HG03521 (cell line): ENCODE data around the gene MTCH1.

Source experiments
- ATAC-seq: cut with Tn5 transposase; IDR thresholded peaks from one replicate; pipeline ENCODE4 v1.9.1; 2021; ENCODE audit warnings: mild to moderate bottlenecking, moderate library complexity; ENCODE audit not compliant: unreplicated experiment

Gene MTCH1

GRCh38 chr6:37018198-37019064 is 32.4 kb upstream of the MTCH1 start:
- peak; percentile 83 for ATAC-seq

DNA sequence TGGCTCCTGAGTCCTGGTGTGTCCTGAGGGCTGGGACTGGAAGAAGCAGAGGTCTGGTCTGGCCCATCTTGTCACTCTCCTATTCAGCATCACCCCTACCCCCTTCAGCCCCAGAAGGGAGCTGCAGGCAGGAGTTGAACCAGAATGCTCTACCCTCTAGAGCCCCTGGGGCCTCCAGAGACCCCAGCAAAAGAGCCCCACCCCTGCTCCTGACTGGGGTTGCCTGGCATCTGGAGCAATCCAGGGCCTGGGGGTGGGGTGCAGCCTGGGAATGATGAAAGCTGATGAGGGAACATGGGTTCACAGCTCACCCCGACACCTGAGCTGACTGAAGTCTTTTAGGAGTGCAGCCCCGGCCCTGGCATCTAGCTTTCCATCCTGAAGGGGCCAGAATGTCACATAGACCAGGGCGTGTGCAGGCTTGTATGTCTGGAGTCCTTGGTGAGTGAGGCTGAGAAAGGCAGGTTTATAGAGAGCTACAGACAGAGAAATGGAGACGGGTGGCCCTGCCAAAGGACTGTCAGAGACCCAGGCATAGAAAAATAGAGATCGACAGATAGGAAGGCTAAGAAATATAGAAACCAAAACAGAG is 31.7 kb upstream of the MTCH1 start:
- no peak for ATAC-seq

DNA sequence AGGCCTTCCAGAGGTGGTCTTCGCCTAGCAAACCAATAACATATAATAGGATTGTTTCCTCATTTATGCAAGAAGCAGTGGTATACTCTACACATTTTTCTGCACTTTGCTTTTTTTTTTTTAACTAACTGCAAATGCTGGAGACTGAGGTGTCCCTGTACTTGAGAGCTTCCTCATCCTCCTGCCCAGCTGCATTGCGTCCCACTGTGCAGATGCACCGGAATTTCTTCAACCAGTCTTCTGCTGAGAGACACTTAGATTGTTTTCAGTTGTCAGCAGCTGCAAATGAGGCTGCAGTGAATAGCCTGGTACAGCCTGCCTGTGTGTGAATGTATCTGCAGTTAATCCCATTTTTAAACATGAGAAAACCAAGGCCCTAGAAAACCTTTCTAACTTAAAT is 31.0 kb upstream of the MTCH1 start:
- no peak for ATAC-seq

- no peak for ATAC-seq
Measured at GRCh38 chr6:37015532-37015931, 29.5 kb upstream of the MTCH1 start.

GRCh38 chr6:37014667-37015066 is 28.7 kb upstream of the MTCH1 start:
- ATAC-seq = no peak

- ATAC-seq = no peak
Measured at GRCh38 chr6:37013516-37014491, 27.8 kb upstream of the MTCH1 start.

GRCh38 chr6:37011656-37012378 is 25.8 kb upstream of the MTCH1 start:
- ATAC-seq = no peak

DNA sequence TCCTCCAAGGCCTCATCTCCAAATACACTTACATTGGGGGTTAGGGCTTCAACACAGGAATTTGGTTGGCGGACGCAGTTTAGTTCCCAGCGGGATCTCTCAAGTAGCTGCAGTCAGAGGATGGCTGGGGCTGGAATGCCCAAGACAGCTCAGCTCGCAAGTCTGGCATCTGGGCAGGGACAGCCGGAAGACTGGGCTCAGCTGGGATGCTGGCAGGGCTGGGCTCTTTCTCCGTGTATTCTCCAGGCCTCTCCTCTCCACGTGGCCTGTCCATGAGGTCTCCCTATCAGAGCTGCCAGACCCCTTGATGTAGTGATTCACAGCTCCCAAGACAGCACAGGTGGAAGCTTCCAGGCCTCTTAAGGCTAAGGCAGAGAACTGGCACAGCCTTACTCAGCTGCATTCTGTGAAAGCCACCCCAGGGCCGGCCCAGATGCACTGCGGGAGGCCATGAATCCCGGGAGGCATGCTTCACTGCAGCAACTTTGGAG is 24.5 kb upstream of the MTCH1 start:
- no peak for ATAC-seq

DNA sequence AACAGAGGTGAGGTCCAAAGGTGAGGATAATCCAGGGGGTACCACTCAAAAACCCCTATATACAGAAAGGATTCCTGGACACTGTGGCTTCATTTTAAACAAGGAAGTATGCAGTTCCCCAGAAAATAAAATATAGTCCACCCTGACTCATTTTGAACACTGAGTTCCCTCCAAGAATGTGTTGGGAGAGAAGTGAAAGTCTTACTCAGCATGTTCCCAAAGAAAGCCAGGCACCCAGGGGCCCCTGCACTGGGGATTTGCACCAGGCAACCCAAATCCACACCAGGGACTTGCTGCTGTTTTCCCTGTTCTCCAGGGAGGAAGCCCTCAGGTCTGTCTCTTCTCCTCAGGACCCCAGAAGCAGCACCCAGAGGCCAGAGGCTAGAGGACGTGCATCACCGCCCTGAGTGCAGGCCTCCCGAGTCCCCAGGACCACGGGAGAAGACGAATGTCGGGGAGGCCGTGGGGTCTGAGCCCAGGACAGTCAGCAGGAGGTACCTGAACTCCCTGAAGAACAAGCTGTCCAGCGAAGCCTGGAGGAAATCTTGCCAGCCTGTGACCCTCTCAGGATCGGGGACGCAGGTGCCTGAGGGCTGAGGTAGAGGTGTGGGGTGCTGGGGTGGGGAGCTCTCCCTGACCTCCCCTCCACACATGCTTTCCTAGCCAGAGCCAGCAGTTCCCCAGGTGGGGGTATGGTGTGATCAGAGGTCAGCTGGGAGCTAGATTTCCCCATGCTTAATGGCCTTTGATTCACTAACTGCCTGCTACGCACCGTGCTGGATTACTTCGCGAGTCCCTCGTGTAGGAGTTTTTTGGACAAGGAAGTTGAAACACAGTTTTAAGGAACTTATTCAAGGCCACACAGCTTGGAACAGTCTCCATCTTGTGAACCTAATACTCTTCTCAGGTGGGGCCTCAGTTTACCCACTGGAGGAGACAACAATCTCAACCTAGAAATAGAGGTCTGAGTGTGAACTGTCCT is 22.8 kb upstream of the MTCH1 start:
- ATAC-seq = no peak

- no peak for ATAC-seq
Measured at GRCh38 chr6:37007340-37008043, 21.5 kb upstream of the MTCH1 start.

DNA sequence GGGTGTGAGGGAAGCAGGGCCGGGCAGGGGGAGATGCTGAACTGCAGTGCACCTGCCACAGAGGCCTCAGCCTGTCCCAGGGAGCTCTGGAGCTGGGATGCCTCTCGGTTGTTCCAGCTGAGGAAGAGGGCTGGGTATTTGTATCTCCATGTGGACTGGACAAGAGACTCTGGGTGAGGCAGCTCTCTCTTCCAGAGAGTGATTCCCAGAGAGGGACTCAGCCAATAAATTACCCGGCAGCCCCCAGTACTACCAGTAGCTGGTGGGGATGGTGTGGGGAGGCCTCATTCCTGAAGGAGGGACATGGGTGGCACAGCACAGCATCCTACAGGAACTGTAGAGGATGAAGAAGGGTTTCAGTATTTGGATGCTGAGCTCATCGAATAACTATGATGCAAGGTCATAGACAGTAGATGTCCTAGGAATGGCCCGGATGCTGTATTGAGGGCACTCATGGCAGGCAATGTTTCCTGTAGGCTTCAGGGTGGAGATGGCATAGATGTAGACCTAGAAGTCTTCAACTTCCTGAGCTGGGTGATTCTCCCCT is 20.9 kb upstream of the MTCH1 start:
- ATAC-seq = no peak

DNA sequence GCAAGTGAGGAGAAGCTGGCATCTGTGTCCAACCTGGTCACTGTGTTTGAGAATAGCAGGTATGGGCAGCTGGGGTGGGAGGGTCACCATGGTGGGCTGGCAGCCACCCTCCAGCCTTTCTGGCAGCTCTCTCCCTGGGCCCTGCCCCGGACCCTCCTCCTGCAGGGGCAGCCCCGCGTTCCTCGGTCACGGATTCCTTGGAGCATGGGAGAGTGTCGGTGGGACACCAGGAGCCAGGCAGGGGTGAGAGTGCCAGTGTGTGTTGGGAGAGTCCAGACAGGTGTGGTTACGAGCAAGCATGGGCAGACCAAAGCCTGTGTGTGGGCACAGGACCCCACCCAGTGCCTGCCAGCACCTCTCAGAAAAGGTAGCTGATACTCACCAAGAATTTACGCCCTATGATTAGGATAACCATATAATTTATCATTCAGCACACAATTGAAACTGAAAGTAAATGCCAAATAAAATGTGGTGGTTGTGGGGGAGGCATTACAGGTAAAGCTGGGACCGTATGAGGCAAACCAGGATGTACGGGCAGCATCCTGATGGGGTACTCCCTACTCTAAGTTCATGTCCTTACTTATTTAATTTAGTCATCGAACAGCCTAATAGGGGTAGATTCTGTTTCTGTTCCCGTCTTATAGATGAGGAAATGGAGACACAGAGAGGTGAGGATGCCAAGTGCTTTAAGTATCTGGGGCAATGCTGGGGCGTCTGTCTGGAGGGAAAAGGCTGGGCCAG is 20.0 kb upstream of the MTCH1 start:
- peak; percentile 3 for ATAC-seq

DNA sequence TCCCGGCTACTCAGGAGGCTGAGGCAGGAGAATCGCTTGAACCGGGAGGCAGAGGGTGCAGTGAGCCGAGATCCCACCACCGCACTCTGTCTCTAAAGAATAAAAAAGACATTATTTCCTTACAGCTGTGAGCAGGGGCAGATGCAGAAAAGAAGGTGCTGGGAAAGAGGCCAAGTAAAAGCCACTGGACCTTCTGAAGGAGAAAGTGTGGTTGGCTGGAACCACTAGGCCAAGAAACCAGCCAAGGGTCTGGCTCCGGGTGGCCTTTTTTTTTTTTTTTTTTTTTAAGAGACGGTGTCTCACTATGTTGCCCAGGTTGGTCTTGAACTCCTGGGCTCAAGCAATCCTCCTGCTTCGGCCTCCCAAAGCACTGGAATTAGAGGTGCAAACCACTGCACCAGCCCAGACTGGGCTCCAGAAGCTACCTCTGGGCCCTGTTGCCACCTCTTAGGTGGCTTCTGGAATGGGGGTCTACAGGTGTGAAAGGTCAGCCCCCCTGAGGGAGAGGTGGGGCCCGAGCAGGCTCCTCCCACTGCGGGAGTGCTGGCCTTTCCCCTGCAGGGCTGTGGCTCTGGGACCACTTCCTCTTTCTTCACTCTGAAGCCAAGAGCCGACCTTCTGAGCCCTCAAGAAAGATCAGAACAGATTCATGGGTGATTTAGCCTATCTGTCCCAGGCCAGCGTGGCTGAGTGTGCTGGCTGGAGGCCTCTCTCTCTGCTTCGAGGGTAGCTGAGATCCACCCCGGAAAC is 19.2 kb upstream of the MTCH1 start, which contains the start of gene FGD2:
FGD2 (plus strand) TSS at position 595 of the 750 bp plus-strand sequence. CDS start 163 bp downstream, outside the sequence.
- peak; percentile 70 for ATAC-seq

- ATAC-seq = no peak
Measured at GRCh38 chr6:37004044-37004980, 18.3 kb upstream of the MTCH1 start.

DNA sequence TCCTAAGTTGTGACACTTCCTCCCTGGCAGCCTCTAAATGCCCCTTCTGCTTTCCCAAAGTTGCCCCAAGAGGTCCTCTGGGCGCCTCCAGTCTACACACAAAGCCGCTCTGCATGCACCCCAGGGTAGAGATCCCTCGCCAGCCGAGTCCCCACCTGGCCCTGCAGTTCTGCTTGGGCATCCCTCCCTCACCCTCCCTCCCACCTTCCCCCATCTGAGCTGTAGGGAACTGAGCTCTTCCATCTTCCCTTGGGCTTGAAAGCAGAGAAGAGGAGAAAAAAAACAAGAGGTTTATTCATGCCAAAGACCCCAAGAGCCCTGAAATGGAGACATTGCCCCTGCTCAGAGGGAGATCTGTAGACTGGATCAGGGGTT is 13.7 kb upstream of the MTCH1 start:
- no peak for ATAC-seq
